ENCODE results near the gene GPSM1. TPM values are rescaled to one million over a fixed set of nuclear protein-coding genes. Genes with fewer than 3 reads are reported as not detected.

GPSM1 gene
- polyA plus RNA-seq, 1 donor from 2014 or later, result not detected

DNA sequence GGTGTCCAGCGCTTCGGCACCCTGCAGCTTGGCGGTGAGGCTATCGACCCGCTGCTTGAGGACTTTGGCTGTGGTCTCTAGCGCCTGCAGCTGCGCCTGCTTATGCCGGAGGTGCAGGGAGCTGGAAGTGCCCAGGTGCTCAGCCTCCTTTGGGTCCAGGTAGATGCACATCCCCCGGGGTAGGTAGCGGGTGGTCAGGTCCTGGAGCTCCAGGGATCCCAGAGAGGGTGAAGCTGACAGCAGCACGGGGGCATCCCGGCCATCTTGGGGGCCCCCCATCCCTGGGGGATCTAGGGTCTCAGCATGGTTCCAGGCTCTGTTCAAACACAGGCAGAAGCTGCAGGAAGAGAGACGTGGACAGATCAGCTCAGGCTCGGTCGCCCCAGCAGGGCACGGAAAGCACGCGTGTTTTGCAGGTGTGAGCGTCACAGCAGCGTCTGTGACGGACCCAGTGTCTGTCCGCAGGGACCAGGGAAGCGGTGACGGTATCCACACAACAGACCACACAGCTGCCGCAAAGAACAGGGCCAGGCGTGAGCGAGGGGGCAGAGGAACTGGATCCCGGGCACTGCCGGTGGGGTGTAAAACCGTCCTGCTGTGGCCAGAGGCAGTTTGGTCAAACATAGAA, 40.9 kb upstream of the GPSM1 start:
- Mint-ChIP-seq H3K27ac (no peak overlapping the region), H3K4me1 (peaks cover 3 to 9% (median 7%) of the 10 kb centered on the region in 3 donors), H3K9me3 (no peaks in the 10 kb centered on the region), H3K36me3 (no peaks in the 10 kb centered on the region), H3K27me3 (peaks cover 5% of the 10 kb centered on the region), H3K4me3 (no peak overlapping the region)

DNA sequence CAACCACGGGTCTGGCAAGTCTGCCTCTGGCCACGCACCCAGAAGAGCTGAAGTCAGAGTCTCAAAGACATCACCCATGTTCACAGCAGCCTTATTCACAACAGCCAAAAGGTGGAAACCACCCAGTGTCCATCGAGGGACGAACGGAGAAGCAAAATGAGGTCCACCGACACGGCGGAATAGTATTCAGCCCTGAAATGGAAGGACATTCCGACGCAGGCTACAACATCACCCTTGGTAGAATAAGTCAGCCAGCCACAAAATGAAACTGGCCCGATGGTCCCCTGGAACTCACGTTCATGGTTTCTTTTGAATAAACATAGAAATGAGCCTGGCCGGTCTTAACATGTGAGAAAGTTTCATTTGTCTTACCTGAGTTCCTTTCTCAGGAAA, 40.4 kb upstream of the GPSM1 start:
- Mint-ChIP-seq H3K4me3 (no peak overlapping the region), H3K4me1 (peaks cover 3 to 9% (median 7%) of the 10 kb centered on the region in 3 donors), H3K27ac (no peak overlapping the region), H3K36me3 (no peaks in the 10 kb centered on the region), H3K27me3 (peaks cover 5% of the 10 kb centered on the region), H3K9me3 (no peaks in the 10 kb centered on the region)

DNA sequence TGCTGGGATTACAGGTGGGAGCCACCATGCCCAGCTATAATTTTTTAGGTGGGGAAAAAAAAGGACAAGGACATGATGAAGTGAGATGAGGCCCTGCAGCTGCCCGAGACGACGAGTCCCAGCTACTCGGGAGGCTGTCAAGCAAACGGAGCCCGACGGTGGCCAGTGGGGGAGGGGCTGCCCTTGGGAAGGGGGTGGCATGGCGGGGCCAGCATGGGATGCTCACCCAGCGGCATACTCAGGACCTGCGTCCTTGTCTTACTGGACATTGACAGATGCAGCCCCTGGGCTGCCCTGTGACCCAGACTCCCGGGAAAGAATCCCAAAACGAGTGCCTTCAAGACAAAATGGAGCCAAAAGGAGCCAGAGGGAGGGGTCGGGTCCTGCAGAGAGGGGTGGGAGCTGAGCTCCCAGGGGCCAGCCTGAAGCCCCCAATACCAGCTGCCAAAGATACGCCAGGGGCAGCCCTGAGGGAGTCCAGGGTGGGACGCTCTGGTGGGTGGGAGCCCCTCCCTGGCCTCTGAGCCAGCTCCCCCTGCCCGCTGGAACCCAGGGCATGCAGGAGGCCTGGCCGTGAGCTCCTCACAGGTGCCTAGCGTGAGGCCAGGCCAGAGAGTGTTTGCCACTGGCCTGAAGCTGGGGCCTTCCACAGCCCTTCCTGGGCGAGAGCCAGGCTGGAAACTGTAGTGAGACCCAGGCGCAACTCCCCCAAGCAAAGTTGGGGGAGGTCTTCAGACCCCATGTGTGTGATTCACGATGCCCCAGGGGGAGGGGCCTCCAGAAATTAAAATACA, 39.2 kb upstream of the GPSM1 start:
- Mint-ChIP-seq H3K9me3 (no peaks in the 10 kb centered on the region), H3K27me3 (peaks cover 4% of the 10 kb centered on the region), H3K4me3 (no peak overlapping the region), H3K4me1 (peaks cover 3 to 5% (median 4%) of the 10 kb centered on the region in 3 donors), H3K27ac (no peak overlapping the region), H3K36me3 (no peaks in the 10 kb centered on the region)

DNA sequence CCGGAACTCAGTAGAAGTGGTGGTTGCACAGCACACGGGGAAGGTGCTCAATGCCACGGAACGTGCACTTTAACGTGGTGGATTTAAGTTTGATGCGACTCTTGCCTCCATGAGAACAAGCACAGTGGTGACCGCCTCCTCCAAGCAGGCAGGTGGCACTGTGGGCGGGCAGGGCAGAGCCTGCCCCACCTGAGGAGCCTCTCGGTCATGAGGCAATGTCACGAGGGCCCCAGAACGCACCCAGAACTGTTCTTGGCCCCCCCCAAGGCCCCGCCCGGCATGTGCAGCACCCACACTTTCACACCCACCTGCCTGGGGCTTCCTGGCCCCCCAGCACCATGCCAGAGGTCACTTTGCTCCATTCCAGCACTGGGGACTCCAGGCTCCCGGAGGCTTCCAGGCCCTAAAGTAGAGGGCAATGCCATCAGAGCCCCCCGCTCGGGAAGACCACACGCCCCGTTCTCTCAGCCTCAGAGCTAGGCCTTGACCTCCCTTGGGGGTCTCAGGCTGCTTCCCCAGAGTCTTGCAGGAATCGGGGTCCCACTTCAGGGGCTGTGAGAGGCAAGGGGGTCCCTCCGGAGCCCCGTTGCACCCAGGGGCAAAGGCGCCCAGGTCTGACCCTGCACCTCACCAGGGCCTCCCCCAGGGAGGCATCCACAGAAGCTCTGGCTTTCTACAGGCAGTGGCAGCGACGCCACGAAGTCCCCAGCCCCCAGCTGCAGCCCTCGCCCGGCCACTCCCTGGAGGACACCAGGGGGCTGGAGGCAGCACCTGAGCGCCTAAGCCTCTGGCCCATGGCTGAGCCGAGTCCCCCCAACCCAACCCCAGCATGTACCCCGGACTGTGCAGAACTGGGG, 37.5 kb upstream of the GPSM1 start:
- Mint-ChIP-seq H3K4me1 (no peaks in the 10 kb centered on the region), H3K36me3 (no peaks in the 10 kb centered on the region), H3K4me3 (no peak overlapping the region), H3K9me3 (no peaks in the 10 kb centered on the region), H3K27ac (no peak overlapping the region), H3K27me3 (peaks cover 1% of the 10 kb centered on the region)

DNA sequence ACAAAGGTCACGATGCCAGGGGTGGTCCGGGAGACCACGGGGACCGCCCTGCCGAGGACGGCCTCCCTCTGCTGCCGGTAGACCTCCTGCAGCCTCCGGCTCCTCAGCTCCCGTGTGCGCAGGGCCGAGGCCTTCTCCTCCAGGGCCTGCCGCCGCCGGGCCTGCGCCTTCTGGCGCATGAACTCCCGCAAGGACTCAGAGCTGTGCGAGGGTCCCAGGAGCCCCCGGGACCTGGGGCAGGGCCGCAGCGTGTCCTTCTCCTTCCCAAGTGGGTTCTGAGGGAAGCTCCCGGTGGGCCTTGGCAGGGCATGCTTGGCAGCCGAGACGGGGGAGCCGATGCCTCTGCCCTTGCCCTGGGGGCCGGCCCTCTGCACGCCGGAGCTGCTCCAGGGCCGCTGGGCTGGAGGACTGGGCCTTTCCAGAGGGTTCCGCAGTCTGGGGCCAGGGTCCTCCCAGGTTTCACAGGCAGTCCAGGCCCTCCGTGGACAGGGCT, 36.8 kb upstream of the GPSM1 start:
- Mint-ChIP-seq H3K4me1 (no peaks in the 10 kb centered on the region), H3K36me3 (no peaks in the 10 kb centered on the region), H3K4me3 (no peak overlapping the region), H3K9me3 (no peaks in the 10 kb centered on the region), H3K27me3 (peaks cover 1% of the 10 kb centered on the region), H3K27ac (no peak overlapping the region)

DNA sequence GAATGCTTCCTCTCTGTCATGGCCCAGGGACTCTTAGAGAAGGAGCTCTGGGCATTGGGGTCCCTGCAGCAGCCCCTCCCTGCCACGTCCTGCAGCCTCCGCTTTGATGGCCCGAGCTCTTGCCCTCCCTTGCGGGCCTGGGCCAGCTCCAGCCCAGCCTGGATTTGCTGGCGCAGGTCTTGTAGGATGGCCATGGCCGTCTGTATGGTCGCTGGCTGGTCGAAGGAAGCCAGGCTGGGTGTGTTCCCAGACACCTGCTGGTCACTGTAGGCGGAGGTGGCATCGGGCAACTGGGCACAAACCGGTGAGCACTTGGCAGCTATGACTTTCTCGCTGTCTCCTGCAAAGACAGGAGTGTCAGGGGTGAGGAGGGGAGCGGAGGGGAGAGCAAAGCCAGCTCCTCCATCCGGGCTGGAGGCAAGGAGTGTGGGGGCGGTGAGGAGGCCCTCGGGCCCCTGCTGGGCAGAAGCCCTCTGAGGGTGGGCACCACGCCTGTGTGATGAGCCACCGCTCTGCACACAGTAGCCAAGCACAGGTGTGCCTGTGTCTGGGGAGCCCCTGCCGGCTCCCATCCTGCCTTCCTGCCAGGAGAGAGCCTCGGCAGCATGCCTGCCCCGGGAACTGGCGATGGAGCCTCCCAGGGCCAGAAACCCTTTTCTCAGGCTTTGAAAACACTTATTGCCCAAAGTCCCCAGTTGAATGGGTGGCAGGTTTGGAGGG, 35.9 kb upstream of the GPSM1 start:
- H3K27ac Mint-ChIP-seq, result no peak overlapping the region

DNA sequence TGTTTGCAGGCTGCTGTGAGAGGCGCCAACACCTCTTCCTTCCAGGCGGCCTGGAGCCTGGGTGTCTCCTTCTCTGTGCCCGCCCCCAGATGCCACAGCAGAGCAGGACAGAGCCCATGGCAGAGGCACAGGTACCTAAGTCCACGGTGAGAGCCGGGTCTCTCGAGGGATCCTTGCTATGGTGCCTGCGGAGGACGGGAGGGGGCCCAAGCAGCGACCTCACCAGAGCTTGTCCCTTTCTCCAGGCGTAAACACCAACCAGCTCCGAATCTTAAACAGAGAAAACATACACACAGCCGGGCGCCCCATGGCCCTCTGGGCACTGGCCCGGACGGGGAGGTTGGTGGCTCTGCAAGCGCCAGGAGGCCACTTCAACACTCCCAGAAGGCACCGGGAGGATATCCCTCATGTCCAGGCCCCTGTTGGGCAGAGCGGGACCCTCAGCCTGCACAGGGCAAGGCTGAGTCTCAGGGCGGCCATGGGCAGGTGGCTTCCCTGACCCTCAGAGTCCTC, 35.3 kb upstream of the GPSM1 start:
- H3K27me3 Mint-ChIP-seq, result peaks cover 1% of the 10 kb centered on the region

More for the DNA sequence above, 35.9 kb upstream of the GPSM1 start:
- Mint-ChIP-seq H3K4me1 (no peaks in the 10 kb centered on the region), H3K36me3 (no peaks in the 10 kb centered on the region), H3K9me3 (no peaks in the 10 kb centered on the region), H3K4me3 (no peak overlapping the region), H3K27me3 (peaks cover 1% of the 10 kb centered on the region)

DNA sequence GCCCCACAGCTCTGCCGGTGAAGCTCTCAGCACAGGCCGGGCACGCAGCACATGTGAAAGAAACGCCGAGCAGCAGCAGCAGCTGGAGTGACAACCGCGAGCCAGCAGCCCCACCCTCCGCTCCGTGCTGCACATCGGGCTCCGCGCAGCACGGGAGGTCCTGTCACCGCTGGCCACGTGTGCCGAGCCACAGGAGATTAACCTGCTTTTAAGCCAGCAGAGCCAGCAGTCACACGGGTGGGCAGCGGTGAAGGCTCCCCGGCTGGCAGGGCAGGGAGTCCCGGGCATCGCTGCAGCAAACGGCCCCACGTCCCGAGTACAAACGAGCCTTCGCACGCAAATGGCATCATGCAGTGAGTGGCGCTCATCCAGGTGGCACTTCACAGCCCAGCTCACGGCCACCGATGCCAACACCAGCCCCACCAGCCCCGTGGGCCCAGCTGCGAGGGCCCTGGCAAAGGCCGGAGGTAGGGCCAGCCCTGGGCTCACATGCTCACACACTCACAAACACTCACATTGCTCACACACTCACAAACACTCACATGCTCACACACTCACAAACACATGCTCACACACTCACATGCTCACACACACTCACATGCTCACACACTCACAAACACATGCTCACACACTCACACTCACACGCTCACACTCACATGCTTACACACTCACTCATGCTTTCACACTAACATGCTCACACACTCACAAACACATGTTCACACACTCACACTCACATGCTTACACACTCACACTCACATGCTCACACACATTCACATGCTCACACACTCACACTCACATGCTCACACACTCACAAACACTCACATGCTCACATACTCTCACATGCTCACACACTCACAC, 34.5 kb upstream of the GPSM1 start:
- H3K4me1 Mint-ChIP-seq, result peaks cover 0 to 4% (median 0%) of the 10 kb centered on the region in 3 donors
- no peak overlapping the region for H3K27ac Mint-ChIP-seq
- H3K9me3 Mint-ChIP-seq, result no peaks in the 10 kb centered on the region
- H3K36me3 Mint-ChIP-seq, result no peaks in the 10 kb centered on the region
- H3K27me3 Mint-ChIP-seq, result peaks cover 4% of the 10 kb centered on the region
- H3K4me3 Mint-ChIP-seq, result no peak overlapping the region

More for the DNA sequence above, 35.3 kb upstream of the GPSM1 start:
- H3K4me3 Mint-ChIP-seq, result no peak overlapping the region
- H3K27ac Mint-ChIP-seq, result no peak overlapping the region
- H3K4me1 Mint-ChIP-seq, result peaks cover 0 to under 1% (median 0%) of the 10 kb centered on the region in 3 donors
- no peaks in the 10 kb centered on the region for H3K36me3 Mint-ChIP-seq
- H3K9me3 Mint-ChIP-seq, result no peaks in the 10 kb centered on the region

DNA sequence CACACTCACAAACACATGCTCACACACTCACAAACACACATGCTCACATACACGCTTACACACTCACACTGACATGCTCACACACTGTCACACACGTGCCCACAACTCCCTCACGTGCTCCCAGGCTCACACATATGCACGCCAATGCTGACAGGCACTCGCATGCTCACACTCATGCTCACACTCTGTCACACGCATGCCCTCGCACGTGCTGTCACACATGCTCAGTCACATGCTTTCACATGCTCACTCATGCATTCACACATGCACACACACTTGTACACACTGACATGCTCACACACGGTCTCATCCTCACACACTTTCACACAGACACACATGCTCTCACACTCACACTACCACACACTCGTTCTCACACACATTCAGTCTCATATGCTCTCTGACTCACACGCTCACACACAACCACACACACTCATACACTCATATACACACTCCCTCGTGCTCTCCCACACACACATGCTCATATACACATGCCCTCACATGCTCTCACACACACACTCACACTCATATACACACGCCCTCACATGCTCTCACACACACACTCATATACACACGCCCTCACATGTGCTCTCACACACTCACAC, 33.8 kb upstream of the GPSM1 start:
- no peak overlapping the region for H3K4me3 Mint-ChIP-seq
- peaks cover 0 to 4% (median 0%) of the 10 kb centered on the region in 3 donors for H3K4me1 Mint-ChIP-seq
- peaks cover 7% of the 10 kb centered on the region for H3K27me3 Mint-ChIP-seq
- H3K27ac Mint-ChIP-seq, result no peak overlapping the region
- no peaks in the 10 kb centered on the region for H3K9me3 Mint-ChIP-seq
- peaks cover 2% of the 10 kb centered on the region for H3K36me3 Mint-ChIP-seq

DNA sequence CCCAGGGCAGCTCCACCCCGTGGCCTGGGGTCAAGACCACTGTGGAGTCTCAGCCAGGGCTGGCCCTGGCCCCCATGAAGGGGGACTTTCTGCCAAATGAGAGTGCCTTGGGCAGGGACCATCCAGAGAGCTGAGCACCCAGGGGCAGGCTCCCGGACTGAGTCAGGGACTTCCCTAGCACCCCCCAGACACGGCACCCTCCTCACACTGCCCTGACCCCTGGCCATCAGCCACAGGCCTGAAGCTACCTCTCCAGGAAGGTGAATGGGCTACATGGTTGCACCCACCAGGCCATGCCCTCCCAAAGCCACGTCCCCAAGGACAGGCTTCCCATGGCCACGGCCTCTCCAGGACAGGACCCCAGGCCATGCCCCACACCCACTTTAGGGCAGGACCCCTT, 32.9 kb upstream of the GPSM1 start:
- H3K27me3 Mint-ChIP-seq, result peaks cover 10% of the 10 kb centered on the region
- no peaks in the 10 kb centered on the region for H3K9me3 Mint-ChIP-seq
- no peak overlapping the region for H3K27ac Mint-ChIP-seq
- H3K4me3 Mint-ChIP-seq, result no peak overlapping the region
- peaks cover 0 to 4% (median 0%) of the 10 kb centered on the region in 3 donors for H3K4me1 Mint-ChIP-seq
- H3K36me3 Mint-ChIP-seq, result peaks cover 2% of the 10 kb centered on the region

DNA sequence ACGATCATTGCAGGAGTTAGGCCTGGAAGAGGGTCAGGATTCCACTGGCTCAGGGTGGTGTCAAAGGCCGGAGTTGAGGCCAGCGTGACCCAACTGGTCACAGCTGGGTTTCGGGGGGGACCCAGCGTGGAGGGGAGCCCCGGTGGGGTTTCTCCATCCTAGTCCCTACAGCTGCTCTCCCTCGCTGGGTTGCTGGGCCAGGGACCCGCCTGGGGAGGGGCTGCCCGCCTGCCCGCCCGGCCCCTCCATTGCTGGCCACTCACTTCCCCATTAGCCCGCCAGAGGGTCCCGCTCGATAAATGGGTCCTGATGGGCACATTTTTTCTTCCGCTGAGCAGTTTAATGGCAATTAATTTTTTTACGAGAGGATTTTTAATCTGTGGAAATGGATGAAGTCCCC, 32.3 kb upstream of the GPSM1 start:
- Mint-ChIP-seq H3K27me3 (peaks cover 10% of the 10 kb centered on the region), H3K9me3 (no peaks in the 10 kb centered on the region), H3K27ac (no peak overlapping the region), H3K36me3 (peaks cover 2% of the 10 kb centered on the region), H3K4me1 (peaks cover 0 to 4% (median 0%) of the 10 kb centered on the region in 3 donors), H3K4me3 (no peak overlapping the region)

DNA sequence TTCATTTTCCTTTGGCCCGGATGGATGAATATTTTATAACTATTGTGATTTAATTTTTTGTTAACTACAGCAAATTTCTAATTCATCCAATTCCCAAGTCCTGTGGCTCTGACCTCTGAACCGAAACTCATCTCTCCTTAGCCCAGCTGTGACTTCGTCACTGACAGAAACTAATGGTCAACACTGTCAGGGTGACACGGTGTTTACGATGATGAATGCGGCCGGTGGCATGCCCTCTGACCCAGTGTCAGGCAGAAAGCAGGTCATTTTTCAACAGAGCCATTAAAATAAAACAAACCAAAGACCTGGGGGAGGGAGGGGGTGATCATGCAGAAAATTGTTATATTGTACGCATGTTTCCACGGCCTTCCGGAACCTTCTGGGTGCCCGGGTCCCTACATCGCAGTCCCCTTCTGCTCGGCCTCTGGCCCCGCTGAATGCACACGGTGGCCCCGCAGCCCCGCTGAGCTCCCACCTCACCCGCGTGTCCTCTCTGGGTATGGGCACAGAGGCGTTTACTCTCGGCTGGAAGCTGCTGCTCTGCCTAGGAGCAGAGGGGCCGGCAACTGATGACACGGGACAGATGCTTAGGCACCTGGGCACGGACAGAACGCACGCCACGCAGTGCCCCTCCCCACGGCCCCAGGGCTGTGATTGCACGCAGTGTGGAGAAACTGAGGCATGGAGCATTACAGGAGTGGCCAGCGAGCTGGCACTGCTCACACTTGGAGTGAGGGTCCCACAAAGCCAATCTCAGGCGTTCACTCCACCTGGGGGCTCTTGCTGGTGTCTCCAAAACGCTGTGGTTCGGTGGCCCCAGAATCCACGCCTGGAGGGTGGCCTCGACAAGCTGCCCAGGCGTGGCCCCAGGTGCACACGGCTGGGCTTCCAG, 31.6 kb upstream of the GPSM1 start:
- Mint-ChIP-seq H3K4me1 (peaks cover 0 to 4% (median 0%) of the 10 kb centered on the region in 3 donors), H3K27ac (no peak overlapping the region), H3K9me3 (no peaks in the 10 kb centered on the region), H3K36me3 (peaks cover 2% of the 10 kb centered on the region), H3K27me3 (peaks cover 10% of the 10 kb centered on the region), H3K4me3 (no peak overlapping the region)

All from IgD-negative memory B cell (primary cell).